H9 (cell line): ENCODE data around the gene RGPD3. TPM values are rescaled to one million over a fixed set of nuclear protein-coding genes. Genes with fewer than 3 reads are reported as not detected.

ENCODE experiments used
- DNase-seq: peaks from one replicate; pipeline ENCODE4 v3.0.0-alpha.2; 2017
- H2AFZ ChIP-seq: one replicate; pipeline ENCODE4 v1.6.1; 2013; ENCODE audit warnings: mild to moderate bottlenecking, low read length, control low read depth, moderate library complexity
- H2AK5ac ChIP-seq: 2 replicates; pipeline ENCODE4 v1.6.1; 2013; ENCODE audit warnings: low read length, control low read depth, mixed read lengths; ENCODE audit not compliant: insufficient read length
- H2BK120ac ChIP-seq: one replicate; pipeline ENCODE4 v1.6.1; 2013; ENCODE audit warnings: low read depth, mild to moderate bottlenecking, low read length, control low read depth, inconsistent platforms; ENCODE audit not compliant: poor library complexity, severe bottlenecking
- H2BK12ac ChIP-seq: 2 replicates; pipeline ENCODE4 v1.6.1; 2013; ENCODE audit warnings: low read length, control low read depth, mixed read lengths, low read depth; ENCODE audit not compliant: insufficient read length
- H2BK15ac ChIP-seq: 2 replicates; pipeline ENCODE4 v1.6.1; 2013; ENCODE audit warnings: low read depth, low read length, control low read depth
- H2BK20ac ChIP-seq: one replicate; pipeline ENCODE4 v1.6.1; 2013; ENCODE audit warnings: low read depth, mild to moderate bottlenecking, low read length, control low read depth, inconsistent platforms; ENCODE audit not compliant: poor library complexity, severe bottlenecking
- H2BK5ac ChIP-seq: 2 replicates; pipeline ENCODE4 v1.6.1; 2013; ENCODE audit warnings: low read length, control low read depth, mixed read lengths; ENCODE audit not compliant: insufficient read length
- H3K14ac ChIP-seq: 2 replicates; pipeline ENCODE4 v1.6.1; 2013; ENCODE audit warnings: low read length, control low read depth; ENCODE audit not compliant: insufficient read depth
- H3K18ac ChIP-seq: 2 replicates; pipeline ENCODE4 v1.6.1; 2013; ENCODE audit warnings: low read depth, mild to moderate bottlenecking, mixed read lengths, low read length, control low read depth; ENCODE audit not compliant: insufficient read length
- H3K23ac ChIP-seq: 2 replicates; pipeline ENCODE4 v1.6.1; 2013; ENCODE audit warnings: low read length, control low read depth, mixed read lengths, low read depth; ENCODE audit not compliant: insufficient read length
- H3K23me2 ChIP-seq: 2 replicates; pipeline ENCODE4 v1.6.1; 2013; ENCODE audit warnings: low read depth, mild to moderate bottlenecking, mixed read lengths, low read length, control low read depth; ENCODE audit not compliant: insufficient read length, poor library complexity, severe bottlenecking
- H3K27ac ChIP-seq: 2 replicates; pipeline ENCODE4 v1.5.1; 2013; ENCODE audit warnings: low read length, control low read depth, mixed read lengths, low read depth; ENCODE audit not compliant: insufficient read length
- H3K27me3 ChIP-seq: 2 replicates; pipeline ENCODE4 v1.6.1; 2013; ENCODE audit warnings: low read length, control low read depth, inconsistent platforms; ENCODE audit not compliant: insufficient read depth
- H3K4ac ChIP-seq: 2 replicates; pipeline ENCODE4 v1.6.1; 2013; ENCODE audit warnings: low read depth, mild to moderate bottlenecking, control low read depth, inconsistent platforms, low read length, moderate library complexity
- H3K4me1 ChIP-seq: 2 replicates; pipeline ENCODE4 v1.6.1; 2013; ENCODE audit warnings: low read length, control low read depth, inconsistent platforms; ENCODE audit not compliant: insufficient read depth
- H3K4me2 ChIP-seq: 2 replicates; pipeline ENCODE4 v1.6.1; 2013; ENCODE audit warnings: low read length, control low read depth, mixed read lengths; ENCODE audit not compliant: insufficient read length, insufficient read depth
- H3K56ac ChIP-seq: 2 replicates; pipeline ENCODE4 v1.6.1; 2013; ENCODE audit warnings: low read depth, mild to moderate bottlenecking, mixed read lengths, low read length, control low read depth; ENCODE audit not compliant: insufficient read length
- H3K79me1 ChIP-seq: 2 replicates; pipeline ENCODE4 v1.6.1; 2013; ENCODE audit warnings: low read depth, mild to moderate bottlenecking, moderate library complexity, low read length, control low read depth, inconsistent platforms; ENCODE audit not compliant: insufficient read depth, poor library complexity, severe bottlenecking
- H3K79me2 ChIP-seq: 2 replicates; pipeline ENCODE4 v1.6.1; 2013; ENCODE audit warnings: low read length, control low read depth, inconsistent platforms; ENCODE audit not compliant: insufficient read depth
- H3K9ac ChIP-seq: 2 replicates; pipeline ENCODE4 v1.6.1; 2013; ENCODE audit warnings: low read length, control low read depth, mixed read lengths; ENCODE audit not compliant: insufficient read length; ENCODE audit errors: extremely low read depth
- H3K9me3 ChIP-seq: one replicate; pipeline ENCODE4 v1.6.1; 2013; ENCODE audit warnings: low read depth, low read length, inconsistent platforms; ENCODE audit not compliant: control insufficient read depth
- H3T11ph ChIP-seq: one replicate; pipeline ENCODE4 v1.6.1; 2013; ENCODE audit warnings: mild to moderate bottlenecking, low read length, control low read depth, inconsistent platforms
- H4K20me1 ChIP-seq: one replicate; pipeline ENCODE4 v1.6.1; 2013; ENCODE audit not compliant: control insufficient read depth, insufficient read length, insufficient read depth
- H4K5ac ChIP-seq: 2 replicates; pipeline ENCODE4 v1.6.1; 2013; ENCODE audit warnings: low read depth, mild to moderate bottlenecking, mixed read lengths, low read length, control low read depth; ENCODE audit not compliant: insufficient read length
- H4K8ac ChIP-seq: replicated peaks from 2 replicates; pipeline ENCODE4 v1.6.1; 2013; ENCODE audit warnings: low read length, control low read depth, mixed read lengths, low read depth; ENCODE audit not compliant: insufficient read length
- H4K91ac ChIP-seq: 2 replicates; pipeline ENCODE4 v1.6.1; 2013; ENCODE audit warnings: low read depth, mild to moderate bottlenecking, moderate library complexity, mixed read lengths, low read length, control low read depth; ENCODE audit not compliant: insufficient read length
- H3K27ac Mint-ChIP-seq, 3 experiments: 2 replicates in 2 of 3; 3 replicates in 1 of 3; pipeline ENCODE4 v1.8.0; 2020 to 2021; ENCODE audit warnings: mixed read lengths in 3 of 3, mild to moderate bottlenecking in 1 of 3, moderate library complexity in 1 of 3
- H3K27me3 Mint-ChIP-seq: 2 replicates; pipeline ENCODE4 v1.8.0; 2021; ENCODE audit warnings: low read depth, mild to moderate bottlenecking, moderate library complexity, mixed read lengths
- H3K36me3 Mint-ChIP-seq, 3 experiments: 2 replicates in 2 of 3; 3 replicates in 1 of 3; pipeline ENCODE4 v1.8.0; 2020 to 2021; ENCODE audit warnings: low read depth in 3 of 3, mixed read lengths in 3 of 3; ENCODE audit not compliant: insufficient read depth in 1 of 3
- H3K4me1 Mint-ChIP-seq, 2 experiments: 2 replicates each; pipeline ENCODE4 v1.8.0; 2020; ENCODE audit warnings: mixed read lengths in 2 of 2
- H3K4me3 Mint-ChIP-seq, 2 experiments: 2 replicates in 1 of 2; 3 replicates in 1 of 2; pipeline ENCODE4 v1.8.0; 2020 to 2021; ENCODE audit warnings: mild to moderate bottlenecking in 2 of 2, mixed read lengths in 2 of 2, moderate library complexity in 1 of 2
- H3K9me3 Mint-ChIP-seq, 2 experiments: 2 replicates in 1 of 2; 3 replicates in 1 of 2; pipeline ENCODE4 v1.8.0; 2020; ENCODE audit warnings: mild to moderate bottlenecking in 2 of 2, mixed read lengths in 2 of 2, moderate library complexity in 1 of 2
- WGBS: extraction: QIAGEN DNeasy Blood & Tissue Kit; methylation state at CpG from one replicate; pipeline ENCODE4 v1.1.7; 2013; ENCODE audit warnings: missing lambda C conversion rate, low lambda C conversion rate, mixed read lengths; ENCODE audit not compliant: insufficient read length; ENCODE audit errors: extremely low coverage; 5-methylcytosine and 5-hydroxymethylcytosine counted together
- total RNA-seq: library from RNA; stranded (reverse); gene quantifications from 2 replicates; pipeline ENCODE4 v1.2.1, GENCODE V29; 2021
- TF ChIP-seq, protein P1 (sequence below): fragments of 200-600 bp; sonication (generic); conservative IDR thresholded peaks from 3 replicates; pipeline ENCODE4 v1.8.0; 2021; ENCODE audit warnings: antibody characterized with exemption, mild to moderate bottlenecking

RGPD3 gene
- total RNA-seq, 1 experiment from 2014 or later, result 0.15 TPM

DNA sequence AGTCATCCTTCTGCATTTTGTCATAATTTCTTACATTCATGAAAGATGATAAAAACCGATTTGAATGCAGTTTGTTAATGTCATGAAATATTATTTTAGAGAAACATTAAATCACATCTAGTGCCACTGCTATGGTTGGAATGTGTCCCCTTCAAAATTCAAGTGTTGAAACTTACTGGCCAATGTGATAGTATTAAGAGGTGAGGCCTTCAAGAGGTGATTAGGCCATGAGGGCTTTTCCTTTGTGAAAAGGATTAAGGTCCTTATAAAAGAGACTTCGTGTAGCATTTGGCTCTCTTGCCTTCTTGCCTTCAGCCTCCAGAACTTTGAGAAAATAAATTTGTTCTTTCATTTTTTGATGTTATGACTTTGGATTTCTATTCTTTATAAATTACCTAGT, 117.2 kb downstream of the RGPD3 start:
- H2BK120ac ChIP-seq, result no peak overlapping the region
- H4K91ac ChIP-seq, result no peak overlapping the region
- no peaks in the 10 kb centered on the region for H3K79me2 ChIP-seq
- H3K36me3 Mint-ChIP-seq, result no peaks in the 10 kb centered on the region
- H3K18ac ChIP-seq, result no peak overlapping the region
- H3K4me3 Mint-ChIP-seq, result no peak overlapping the region
- H4K20me1 ChIP-seq, result no peaks in the 10 kb centered on the region
- no peaks in the 10 kb centered on the region for H3K79me1 ChIP-seq
- H3K27me3 ChIP-seq, result no peaks in the 10 kb centered on the region
- H3K27ac ChIP-seq, result no peak overlapping the region
- no peak overlapping the region for H2BK12ac ChIP-seq
- H2BK5ac ChIP-seq, result no peak overlapping the region
- no peak overlapping the region for H3K9ac ChIP-seq
- no peak overlapping the region for H4K8ac ChIP-seq
- no peak overlapping the region for H2BK20ac ChIP-seq
- H3K9me3 ChIP-seq, result no peaks in the 10 kb centered on the region
- H3K27me3 Mint-ChIP-seq, result no peaks in the 10 kb centered on the region
- WGBS, result no CpG with 5 or more reads among the region's 2 CpGs
- no peaks in the 10 kb centered on the region for H3K23me2 ChIP-seq
- no peak overlapping the region for H3K14ac ChIP-seq
- H3K9me3 Mint-ChIP-seq, result no peaks in the 10 kb centered on the region
- H2BK15ac ChIP-seq, result no peak overlapping the region
- TF ChIP-seq, protein P1, sequence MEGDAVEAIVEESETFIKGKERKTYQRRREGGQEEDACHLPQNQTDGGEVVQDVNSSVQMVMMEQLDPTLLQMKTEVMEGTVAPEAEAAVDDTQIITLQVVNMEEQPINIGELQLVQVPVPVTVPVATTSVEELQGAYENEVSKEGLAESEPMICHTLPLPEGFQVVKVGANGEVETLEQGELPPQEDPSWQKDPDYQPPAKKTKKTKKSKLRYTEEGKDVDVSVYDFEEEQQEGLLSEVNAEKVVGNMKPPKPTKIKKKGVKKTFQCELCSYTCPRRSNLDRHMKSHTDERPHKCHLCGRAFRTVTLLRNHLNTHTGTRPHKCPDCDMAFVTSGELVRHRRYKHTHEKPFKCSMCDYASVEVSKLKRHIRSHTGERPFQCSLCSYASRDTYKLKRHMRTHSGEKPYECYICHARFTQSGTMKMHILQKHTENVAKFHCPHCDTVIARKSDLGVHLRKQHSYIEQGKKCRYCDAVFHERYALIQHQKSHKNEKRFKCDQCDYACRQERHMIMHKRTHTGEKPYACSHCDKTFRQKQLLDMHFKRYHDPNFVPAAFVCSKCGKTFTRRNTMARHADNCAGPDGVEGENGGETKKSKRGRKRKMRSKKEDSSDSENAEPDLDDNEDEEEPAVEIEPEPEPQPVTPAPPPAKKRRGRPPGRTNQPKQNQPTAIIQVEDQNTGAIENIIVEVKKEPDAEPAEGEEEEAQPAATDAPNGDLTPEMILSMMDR, result no peak
- no peak overlapping the region for H3K4me2 ChIP-seq
- peaks cover 4% of the 10 kb centered on the region in 2 experiments; a peak in 2 of 4 replicates for H3K4me1 Mint-ChIP-seq
- no peak overlapping the region for H4K5ac ChIP-seq
- no peak overlapping the region for H2AFZ ChIP-seq
- no peak overlapping the region for H3K27ac Mint-ChIP-seq
- no peak overlapping the region for H2AK5ac ChIP-seq
- DNase-seq, result no peak
- H3K23ac ChIP-seq, result no peak overlapping the region
- H3K4me1 ChIP-seq, result no peaks in the 10 kb centered on the region; the same call in 1 of the 2 replicates
- H3K4ac ChIP-seq, result no peak overlapping the region
- no peak overlapping the region for H3T11ph ChIP-seq
- no peak overlapping the region for H3K56ac ChIP-seq
